Coronary artery (tissue), 2 donors: Measurements from ENCODE around the gene MORN1.

Source experiments
- DNase-seq: peaks from one replicate; pipeline ENCODE4 v3.0.0-alpha.2; 2017; ENCODE audit warnings: low spot score
- H3K27ac ChIP-seq, 2 donors: fragments of 200-600 bp; sonication (generic); one replicate each; pipeline ENCODE4 v1.5.1; 2016 to 2019
- H3K4me3 ChIP-seq: fragments of 200-600 bp; sonication (generic); 2 replicates; pipeline ENCODE4 v1.5.1; 2016; ENCODE audit warnings: mild to moderate bottlenecking, moderate library complexity
- TF ChIP-seq, protein P1 (sequence below): fragments of 200-600 bp; sonication (generic); IDR thresholded peaks from one replicate; pipeline ENCODE4 v1.5.1; 2019; ENCODE audit warnings: antibody characterized with exemption

The MORN1 gene

GRCh38 chr1:2322065-2322571, 69.2 kb downstream of the MORN1 start:
- TF ChIP-seq, protein P1, sequence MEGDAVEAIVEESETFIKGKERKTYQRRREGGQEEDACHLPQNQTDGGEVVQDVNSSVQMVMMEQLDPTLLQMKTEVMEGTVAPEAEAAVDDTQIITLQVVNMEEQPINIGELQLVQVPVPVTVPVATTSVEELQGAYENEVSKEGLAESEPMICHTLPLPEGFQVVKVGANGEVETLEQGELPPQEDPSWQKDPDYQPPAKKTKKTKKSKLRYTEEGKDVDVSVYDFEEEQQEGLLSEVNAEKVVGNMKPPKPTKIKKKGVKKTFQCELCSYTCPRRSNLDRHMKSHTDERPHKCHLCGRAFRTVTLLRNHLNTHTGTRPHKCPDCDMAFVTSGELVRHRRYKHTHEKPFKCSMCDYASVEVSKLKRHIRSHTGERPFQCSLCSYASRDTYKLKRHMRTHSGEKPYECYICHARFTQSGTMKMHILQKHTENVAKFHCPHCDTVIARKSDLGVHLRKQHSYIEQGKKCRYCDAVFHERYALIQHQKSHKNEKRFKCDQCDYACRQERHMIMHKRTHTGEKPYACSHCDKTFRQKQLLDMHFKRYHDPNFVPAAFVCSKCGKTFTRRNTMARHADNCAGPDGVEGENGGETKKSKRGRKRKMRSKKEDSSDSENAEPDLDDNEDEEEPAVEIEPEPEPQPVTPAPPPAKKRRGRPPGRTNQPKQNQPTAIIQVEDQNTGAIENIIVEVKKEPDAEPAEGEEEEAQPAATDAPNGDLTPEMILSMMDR, result no peak
- peak; percentile 98 for DNase-seq
- peak overlapping the region; percentile 37 for H3K4me3 ChIP-seq
- peak overlapping the region; percentile 78 to 97 for H3K27ac ChIP-seq

DNA sequence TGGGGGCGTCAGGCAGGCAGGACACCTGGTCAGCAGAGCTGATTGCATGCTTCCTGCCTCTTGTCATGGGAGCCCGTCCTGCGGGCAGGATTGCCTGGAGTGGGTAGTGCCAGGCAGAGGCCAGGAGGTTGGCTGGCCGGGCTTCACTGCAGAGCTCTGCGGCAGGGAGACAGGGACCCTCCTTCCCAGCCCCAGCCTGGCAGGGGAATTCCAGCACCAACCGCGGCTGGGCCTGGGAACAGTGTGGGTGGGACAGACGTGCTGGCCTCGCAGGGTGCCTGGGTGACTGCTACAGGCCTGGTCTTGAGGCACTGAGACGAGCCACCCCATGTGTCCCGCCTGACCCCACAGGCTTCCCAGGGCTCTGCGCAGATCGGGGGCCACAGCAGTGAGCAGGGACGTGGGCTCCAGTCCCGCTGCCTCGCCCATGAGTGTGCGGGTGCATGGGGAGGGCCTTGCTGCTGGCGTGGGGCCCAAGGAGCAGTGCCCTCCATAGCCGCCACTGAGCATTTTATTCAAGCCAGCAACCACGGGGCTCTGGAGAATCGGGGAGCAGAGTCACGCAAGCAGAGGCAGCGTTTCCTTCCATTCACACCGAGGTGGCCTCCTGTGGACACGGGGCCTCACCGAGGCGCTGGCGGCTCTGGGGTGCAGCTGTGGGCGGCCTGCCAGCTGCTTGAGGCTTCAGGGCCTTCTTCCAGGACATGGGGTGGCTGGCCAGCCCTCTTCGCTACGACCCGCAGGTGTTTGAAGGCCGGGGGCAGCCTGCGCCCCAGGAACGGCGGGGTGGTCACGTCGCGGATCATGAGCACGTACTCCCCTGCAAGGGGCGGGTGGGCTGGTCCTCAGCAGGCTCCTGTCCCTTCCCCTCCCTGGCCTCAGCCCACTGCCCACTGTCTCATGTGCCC, 70.3 kb downstream of the MORN1 start:
- Histone ChIP-seq H3K4me3 (peak overlapping the region; percentile 20), H3K27ac (peak overlapping the region; percentile 78 to 97)
- TF ChIP-seq, protein P1, result no peak
- no peak for DNase-seq

GRCh38 chr1:2320006-2320405, 71.3 kb downstream of the MORN1 start:
- Histone ChIP-seq H3K4me3 (no peak overlapping the region), H3K27ac (peak overlapping the region in 1 of 2 donors; percentile 97)
- TF ChIP-seq, protein P1, result no peak
- DNase-seq, result no peak

DNA sequence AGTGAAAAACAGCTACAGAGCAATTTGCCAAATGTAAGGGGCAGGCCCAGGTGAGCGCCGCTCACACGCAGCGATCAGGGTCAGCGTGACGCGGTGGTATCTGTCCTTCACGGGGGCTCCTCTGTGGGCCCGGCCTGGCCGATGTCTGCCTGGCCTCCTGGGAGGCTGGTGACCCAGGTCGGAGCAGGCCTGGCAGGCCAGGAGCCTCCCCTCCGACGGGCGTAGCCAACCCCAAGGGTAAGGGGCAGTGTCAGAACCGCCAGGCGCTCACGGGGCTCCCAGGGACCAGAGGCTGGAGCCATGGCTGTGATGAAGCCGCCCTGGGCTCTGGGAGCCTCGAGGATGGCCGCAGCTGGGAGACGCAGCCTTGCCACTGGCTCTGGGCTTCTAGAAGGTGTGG, 72.1 kb downstream of the MORN1 start:
- TF ChIP-seq, protein P1, result no peak
- DNase-seq, result no peak
- Histone ChIP-seq H3K4me3 (no peak overlapping the region), H3K27ac (peak overlapping the region in 1 of 2 donors; percentile 67)

DNA sequence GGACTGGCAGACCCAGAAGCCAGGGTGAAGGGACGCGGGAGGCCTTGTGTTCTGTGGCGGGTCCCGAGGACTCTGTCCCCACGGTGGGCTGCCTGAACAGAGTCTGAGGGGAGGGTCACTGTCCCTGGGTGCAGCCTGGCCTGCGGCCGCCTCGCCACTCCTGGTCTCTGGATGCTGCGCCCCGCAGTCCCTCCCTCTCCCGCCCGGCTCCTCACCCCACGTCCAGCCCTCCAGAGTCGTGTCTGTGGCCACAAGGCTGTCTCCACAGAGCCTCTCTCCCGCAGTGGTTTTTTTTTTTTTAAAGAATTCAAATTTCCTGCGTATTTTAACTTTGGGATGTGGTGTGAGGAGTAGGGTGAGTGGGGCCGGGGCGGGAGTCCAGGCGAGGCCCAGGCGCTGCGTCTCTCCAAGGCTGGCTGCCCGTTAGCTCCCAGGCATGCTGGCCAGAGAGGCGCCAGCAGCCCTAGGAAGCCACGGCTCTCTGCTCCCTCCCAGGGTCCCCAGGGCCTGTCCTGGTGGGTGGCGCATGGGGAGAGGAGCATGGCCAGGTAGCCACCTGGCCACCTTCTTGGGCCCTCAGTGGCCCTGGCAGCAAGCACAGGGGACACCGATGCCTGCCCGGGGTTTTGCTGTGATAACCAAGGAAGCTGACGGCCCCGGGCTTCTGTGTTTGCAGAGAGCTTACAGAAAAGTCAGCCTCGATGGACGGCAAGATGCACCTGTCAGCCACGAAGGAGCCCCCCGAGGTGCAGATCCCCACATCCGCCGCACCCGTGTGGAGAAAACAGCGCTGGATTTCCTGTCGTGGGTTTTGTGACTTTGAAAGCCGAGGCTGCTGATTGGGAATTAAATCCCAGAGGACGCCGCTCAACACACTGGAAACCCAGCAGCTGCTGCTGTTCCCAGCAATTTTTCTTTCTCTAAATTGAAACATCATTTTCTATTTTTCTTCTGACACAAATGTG, 72.8 kb downstream of the MORN1 start:
- no peak overlapping the region for H3K4me3 ChIP-seq
- DNase-seq, result no peak
- H3K27ac ChIP-seq, result peak overlapping the region in 1 of 2 donors; percentile 93
- TF ChIP-seq, protein P1, result no peak

- no peak for DNase-seq
- Histone ChIP-seq H3K4me3 (no peak overlapping the region), H3K27ac (peak overlapping the region; percentile 84 to 93)
- TF ChIP-seq, protein P1, result no peak
Measured at GRCh38 chr1:2317230-2318065, 73.9 kb downstream of the MORN1 start.
